Measurements from ENCODE around the gene LCN15. TPM values are rescaled to one million over a fixed set of nuclear protein-coding genes. Genes with fewer than 3 reads are reported as not detected.
"Not testable (repeated sequence)": the region's sequence is repeated elsewhere in the genome, so short reads cannot be mapped to it uniquely, and the experiment has no call there.

Gene LCN15, protein sequence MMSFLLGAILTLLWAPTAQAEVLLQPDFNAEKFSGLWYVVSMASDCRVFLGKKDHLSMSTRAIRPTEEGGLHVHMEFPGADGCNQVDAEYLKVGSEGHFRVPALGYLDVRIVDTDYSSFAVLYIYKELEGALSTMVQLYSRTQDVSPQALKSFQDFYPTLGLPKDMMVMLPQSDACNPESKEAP
- 0.46 TPM for total RNA-seq
- long read RNA-seq, partial matches to known transcripts = 0 of 1 reads
- long read RNA-seq, other reads (novel, unspliced or antisense) = 0 of 1 reads

DNA sequence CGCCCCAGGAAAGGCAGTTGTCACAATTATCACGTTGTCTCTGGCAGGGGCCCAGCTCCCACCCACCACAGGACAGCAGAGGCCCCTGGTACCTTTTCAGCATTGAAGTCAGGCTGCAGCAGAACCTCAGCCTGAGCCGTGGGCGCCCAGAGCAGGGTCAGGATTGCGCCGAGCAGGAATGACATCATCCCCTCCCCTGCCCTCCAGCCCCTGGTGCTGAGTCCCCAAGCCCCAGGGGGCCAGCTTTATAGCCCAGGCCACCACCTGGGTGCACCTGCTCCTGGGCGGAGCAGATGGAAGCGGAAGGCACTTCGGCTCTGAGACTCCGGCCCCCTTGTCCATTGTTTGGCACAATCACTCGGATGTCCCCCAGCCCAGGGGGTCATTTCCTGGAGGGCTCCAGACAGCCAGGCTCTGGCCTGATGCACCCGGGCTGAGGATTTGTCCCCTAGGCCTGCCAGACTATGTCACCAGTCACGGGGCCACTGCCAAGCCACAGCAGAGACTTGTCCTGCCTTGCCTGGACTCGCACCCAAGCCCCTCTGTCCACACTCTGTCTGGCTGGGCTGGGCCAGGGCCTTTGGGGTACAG lies at the start of gene LCN15:
LCN15 (minus strand) TSS at position 218 of the 591 bp plus-strand sequence; CDS start at position 188, 30 bp downstream.
- ATAC-seq = no peak
- no peak for DNase-seq (ENCODE audit: missing footprints)
- intact Hi-C loops (cut with DNase I) = no loop called here

DNA sequence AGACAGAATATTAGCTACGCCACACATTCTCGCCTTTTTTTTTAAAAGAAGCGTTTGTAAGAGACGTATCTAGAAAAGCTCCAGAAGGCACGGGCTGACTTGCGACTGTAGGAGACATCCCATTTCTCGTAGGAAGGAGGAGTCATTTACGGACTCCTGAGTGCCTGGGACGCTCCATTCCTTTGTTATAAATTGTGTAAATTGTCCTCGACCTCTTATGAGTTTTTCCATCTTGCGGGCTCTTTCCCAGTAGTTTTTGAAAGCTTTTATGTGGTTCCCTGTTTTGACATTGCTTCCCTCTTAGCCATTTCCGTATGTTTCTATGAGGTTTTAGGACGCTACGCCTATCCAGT lies 44.5 kb upstream of the LCN15 start:
- intact Hi-C loops (cut with DNase I) = loop anchor here (5.0 kb wide), 1 partner anchor 134 kb away; the partner anchor contains the start of gene FBXW5
- no peak for DNase-seq (ENCODE audit: missing footprints)
- ATAC-seq = no peak

DNA sequence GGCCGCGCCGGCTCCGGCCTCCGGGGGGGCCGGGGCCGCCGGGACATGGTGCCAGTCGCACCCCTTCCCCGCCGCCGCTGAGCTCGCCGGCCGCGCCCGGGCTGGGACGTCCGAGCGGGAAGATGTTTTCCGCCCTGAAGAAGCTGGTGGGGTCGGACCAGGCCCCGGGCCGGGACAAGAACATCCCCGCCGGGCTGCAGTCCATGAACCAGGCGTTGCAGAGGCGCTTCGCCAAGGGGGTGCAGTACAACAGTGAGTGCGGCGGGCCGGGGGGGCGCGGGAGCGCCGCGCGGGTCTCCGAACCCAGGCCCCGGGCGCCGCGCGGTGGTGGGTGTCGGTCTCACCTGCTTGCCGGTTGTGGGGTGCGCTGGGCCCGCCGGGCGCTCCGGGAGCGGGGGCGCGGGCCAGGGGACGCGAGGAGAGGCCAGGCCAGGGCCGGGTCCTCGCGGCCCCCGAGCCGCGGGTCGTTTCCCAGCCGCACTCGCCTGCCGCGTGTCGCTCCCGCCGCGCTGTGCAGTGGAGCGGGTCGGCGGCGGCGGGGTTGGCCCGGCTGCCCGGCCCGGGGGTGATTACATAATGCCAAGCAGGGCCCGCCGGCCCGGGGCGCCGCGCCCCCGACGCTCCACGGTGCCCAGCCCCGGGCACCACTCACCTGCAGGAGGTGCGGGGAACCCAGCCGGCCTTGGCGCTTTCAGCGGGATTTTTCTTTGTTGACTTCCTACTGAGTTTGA lies 43.9 kb upstream of the LCN15 start:
- DNase-seq (ENCODE audit: missing footprints) = no peak
- peak; percentile 10 for ATAC-seq
- intact Hi-C loops (cut with DNase I) = loop anchor here (5.0 kb wide), 1 partner anchor 134 kb away; the partner anchor contains the start of gene FBXW5

DNA sequence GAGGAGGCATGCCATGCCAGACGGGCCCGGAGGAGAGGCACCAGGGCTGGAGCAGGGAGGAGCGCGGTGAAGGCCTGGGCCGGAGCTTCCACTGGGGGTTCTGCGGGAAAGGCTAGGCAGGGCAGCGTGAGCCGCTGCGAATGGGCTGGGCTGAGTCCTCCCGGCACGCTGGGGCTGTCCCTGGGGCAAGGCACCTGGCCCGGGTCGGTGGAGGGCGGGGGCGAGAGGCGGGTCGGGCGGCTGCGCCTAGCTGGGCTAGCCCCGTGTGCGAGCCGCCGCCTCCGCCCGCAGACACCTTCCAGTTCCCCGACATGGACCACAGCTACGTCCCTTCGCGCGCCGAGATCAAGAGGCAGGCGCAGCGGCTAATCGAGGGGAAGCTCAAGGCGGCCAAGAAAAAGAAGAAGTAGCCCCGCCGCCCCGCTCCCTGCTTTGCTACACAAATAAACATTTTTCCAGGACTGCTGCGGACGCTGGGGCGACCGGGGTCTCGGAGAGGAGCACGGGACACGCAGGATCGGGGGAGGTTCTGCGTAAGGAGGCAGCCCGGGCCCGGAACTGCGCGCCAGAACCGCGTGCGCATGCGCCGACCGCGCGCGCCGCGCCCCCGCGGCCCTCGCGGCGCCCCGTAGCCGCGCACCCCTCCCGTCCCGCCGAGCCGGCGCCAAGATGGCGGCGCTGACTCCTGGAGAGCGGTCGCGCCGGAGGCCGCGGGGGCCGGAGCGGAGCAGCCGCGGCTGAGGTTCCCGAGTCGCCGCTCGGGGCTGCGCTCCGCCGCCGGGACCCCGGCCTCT lies 43.2 kb upstream of the LCN15 start, which contains the start of gene RABL6:
RABL6 (plus strand) TSS at position 668 of the 794 bp plus-strand sequence. CDS start 249 bp downstream, outside the sequence.
- ATAC-seq = peak; percentile 92
- intact Hi-C loops (cut with DNase I) = loop anchor here (1.0 to 5.0 kb wide), 2 partner anchors 16 to 135 kb away; partner anchors contain the start of genes FBXW5 and TMEM141
- peak; percentile 90 for DNase-seq (ENCODE audit: missing footprints)

DNA sequence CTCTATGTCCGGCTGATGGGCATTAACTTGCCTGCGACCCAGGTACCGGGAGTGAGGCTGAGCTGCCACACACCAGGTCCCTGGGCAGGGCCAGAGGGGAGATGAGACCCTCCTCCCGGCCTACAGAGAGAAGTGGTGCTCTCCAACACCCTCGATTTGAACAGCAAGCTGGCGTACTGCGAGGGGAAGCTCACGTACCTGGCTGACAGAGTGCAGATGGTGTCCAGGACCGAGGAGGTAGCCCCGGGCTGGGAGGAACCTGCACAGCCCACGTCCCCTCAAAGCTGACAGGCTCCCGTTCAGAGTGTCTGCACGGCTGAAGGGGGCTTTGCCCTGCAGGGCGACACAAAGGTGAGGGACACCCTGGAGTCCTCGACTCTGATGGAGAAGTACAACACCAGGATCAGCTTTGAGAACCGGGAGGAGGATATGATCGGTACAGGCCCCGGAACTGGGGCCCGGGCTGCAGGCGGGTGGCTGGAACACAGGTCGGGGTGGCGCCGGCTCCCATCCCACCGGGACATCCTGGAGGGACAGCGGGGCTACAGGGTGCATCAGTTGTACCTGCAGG lies 42.4 kb upstream of the LCN15 start:
- DNase-seq (ENCODE audit: missing footprints) = no peak
- no peak for ATAC-seq
- intact Hi-C loops (cut with DNase I) = loop anchor here (1.0 to 5.0 kb wide), 2 partner anchors 15 to 136 kb away; partner anchors contain the start of genes FBXW5 and TMEM141

DNA sequence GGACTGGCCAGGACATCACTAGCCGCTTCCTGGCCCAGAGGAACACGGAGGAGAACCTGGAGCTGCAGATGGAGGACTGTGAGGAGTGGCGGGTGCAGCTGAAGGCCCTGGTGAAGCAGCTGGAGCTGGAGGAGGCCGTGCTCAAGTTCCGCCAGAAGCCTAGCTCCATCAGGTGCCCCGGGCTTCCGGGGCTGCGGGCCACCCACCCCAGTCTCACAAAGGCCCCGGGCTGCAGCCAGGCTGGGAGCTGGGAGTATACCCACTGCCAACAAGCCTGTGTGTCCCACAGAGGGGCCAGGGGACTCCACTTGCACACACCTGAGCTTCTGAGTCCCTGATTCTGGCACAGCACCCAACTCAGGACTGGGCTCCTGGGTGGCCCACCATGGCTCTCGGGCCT lies 41.7 kb upstream of the LCN15 start:
- ATAC-seq (no peak), DNase-seq (ENCODE audit: missing footprints) (no peak)
- intact Hi-C loops (cut with DNase I) = loop anchor here (5.0 kb wide), 1 partner anchor 136 kb away; the partner anchor contains the start of gene FBXW5

DNA sequence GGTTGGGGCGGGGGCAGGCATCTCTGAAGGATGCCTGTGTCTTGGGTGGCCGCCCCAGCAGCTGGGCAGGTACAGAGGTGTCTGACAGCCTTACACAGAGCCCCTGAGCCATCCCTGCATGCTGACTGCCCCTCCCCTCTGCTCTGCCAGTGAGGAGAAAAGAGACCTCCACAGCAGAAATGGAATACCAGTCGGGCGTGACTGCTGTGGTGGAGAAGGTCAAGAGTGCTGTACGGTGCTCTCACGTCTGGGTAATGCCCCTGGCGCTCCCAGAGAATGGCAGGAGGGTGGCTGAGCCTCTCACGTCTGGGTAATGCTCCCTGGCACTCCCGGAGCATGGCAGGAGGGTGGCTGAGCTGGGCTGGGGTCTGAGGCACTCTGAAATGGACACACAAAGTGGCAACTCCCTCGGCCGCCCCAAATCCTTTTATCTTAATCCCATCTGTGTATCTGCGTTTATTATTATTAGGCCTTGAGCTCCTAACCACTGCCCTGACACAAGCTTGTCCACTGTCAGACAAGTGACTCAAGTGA lies 41.0 kb upstream of the LCN15 start:
- DNase-seq (ENCODE audit: missing footprints) (no peak), ATAC-seq (no peak)
- intact Hi-C loops (cut with DNase I) = loop anchor here (5.0 kb wide), 1 partner anchor 137 kb away; the partner anchor contains the start of gene FBXW5

DNA sequence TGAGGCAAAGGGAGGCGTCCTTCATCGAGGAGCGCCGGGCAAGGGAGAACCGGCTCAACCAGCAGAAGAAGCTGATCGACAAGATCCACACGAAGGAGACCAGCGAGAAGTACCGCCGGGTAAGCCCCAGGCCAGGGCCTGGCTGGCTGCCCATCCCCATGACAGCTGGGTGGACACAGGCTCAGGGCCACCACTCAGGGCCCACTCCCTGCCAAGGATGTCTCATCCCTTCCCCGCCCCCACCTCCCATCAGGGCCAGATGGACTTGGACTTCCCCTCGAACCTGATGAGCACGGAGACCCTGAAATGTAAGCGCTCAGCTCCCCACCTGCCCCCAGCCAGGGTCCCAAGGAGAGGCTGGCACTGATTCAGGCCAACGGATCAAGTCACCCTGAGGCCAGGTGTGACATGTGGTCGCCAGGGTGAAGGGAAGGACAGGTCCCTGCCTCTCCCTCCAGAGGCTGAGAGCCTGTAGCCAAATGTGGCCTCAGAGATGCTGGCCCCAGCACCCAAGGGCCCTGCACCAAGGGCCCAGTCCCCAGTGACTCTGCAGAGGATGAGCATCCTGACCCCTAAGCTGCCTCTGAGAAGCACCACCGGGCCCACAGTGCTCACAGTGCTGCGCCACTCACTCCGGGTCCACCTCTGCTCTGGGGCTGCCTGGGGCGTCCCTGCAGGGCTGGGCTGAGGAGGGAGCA lies 40.3 kb upstream of the LCN15 start:
- ATAC-seq = no peak
- DNase-seq (ENCODE audit: missing footprints) = no peak
- intact Hi-C loops (cut with DNase I) = loop anchor here (5.0 kb wide), 1 partner anchor 138 kb away; the partner anchor contains the start of gene FBXW5

DNA sequence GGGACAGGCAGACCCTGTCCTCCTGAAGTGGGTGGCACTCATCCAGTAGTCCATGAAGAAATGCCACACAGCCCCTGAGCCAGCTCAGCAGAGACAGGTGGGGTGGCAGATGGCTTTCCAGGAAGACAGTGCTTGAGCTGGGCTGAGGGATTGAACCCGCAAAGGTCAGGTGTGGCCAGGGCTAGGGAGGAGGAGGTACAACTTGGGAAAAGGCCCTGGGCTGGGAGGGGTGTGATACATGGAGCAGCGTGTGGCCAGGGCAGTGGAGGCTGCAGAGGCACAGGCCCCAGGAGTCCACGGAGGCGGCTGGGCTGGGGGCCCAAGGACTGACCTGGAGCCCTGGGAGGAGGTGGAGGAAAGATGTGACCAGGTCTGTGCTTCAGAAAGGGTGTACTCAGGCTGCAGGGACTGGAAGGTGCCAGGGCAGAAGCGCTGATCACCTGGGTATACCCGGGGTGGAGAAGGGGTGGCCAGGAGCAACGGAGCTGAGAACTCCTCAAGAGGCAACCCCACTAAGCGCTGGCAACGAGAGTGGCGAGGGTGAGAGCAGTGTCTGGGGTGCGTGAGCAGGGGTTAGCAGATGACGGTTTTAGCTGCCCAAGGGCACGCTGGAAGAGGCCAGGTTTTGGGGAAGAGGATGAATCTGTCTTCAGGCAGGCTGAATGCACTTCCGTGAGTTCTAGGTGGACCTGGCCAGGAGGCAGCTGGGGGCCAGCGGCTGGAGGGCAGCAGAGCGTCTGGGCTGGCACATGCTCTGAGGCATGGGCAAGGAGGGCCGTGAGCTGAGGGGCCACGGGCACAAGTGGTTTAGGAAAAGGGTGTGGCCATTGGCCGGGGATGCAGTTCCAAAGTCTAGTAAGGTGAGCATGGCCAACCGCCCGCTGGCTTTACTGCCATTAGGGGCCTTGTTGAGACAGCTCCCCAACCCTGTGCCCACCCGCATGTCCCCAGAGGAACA lies 39.5 kb upstream of the LCN15 start:
- intact Hi-C loops (cut with DNase I) = no loop called here
- ATAC-seq (no peak), DNase-seq (ENCODE audit: missing footprints) (no peak)

DNA sequence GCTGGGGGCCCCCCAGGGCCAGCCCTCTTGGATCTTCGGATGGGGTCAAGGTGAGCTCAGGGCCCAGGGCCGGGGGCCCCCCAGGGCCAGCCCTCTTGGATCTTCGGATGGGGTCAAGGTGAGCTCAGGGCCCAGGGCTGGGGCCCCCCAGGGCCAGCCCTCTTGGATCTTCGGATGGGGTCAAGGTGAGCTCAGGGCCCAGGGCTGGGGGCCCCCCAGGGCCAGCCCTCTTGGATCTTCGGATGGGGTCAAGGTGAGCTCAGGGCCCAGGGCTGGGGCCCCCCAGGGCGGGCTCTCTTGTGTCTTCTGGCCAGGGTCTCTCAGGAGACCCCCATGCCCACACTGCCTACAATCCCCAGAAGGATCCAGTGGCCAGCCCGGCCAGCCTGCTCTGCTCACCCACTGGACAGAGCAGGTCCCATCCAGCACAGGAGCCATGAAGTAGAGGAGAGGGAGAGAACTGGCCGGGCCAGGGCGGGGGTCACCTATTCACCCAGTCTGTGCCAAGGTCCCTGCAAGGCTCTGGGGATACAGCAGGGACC lies 38.8 kb upstream of the LCN15 start:
- intact Hi-C loops (cut with DNase I); DNase-seq (ENCODE audit: missing footprints); ATAC-seq: not testable (repeated sequence)

DNA sequence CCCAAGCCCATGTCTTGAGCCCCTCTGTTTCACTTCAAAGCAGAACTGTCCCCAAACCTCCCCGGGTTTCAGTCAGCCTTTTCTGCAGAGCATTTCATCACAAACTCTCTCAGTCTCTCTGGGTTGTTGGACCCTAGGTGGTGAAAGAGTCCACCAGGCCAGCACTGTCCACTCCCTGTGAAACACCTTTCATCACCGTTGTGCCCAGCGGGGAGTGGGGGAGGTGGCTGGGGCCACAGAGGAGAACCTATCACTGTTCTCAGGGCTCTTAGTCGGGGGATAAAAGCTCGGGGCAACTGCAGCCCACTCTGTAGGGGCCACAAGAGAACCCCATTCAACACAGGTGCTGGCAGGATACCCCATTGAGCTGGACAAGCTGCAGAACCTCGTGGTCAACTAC lies 38.0 kb upstream of the LCN15 start:
- no peak for DNase-seq (ENCODE audit: missing footprints)

DNA sequence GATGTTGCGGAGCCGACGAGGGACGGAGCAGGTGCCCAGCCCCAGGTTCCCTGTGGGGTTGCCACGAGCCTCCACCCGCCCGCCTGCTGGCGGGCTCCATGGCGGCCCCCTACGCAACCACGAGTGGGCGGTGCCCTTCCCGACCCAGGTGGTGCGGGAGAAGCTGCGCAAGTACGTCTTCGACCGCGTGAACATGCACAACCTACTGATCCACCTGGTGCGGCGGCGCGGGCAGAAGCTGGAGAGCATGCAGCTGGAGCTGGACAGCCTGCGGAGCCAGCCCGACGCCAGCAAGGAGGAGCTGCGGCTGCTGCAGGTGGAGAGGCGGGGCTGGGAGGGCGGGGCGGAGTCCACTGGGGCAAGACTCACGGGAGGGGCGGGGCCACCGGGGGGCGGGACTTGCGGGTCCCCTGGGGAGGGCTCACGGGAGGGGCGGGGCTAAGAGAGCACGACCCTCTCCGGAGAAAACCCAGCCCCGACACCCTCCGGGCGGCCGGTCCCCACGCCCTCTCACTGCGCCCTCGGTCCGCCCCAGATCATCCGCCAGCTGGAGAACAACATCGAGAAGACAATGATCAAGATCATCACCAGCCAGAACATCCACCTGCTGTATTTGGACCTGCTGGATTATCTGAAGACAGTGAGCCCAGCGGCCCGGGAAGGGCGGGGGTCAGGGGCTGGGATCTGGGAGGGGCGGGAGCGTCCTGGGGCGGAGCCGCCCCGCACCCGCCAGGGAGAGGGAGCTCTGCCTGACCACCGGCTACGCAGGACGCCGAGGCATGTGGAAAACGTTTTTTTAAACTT lies 35.7 kb upstream of the LCN15 start:
- ATAC-seq (peak; percentile 81), DNase-seq (ENCODE audit: missing footprints) (peak; percentile 90)
- intact Hi-C loops (cut with DNase I) = no loop called here

More for the DNA sequence above, 38.0 kb upstream of the LCN15 start:
- no peak for ATAC-seq
- intact Hi-C loops (cut with DNase I) = no loop called here

DNA sequence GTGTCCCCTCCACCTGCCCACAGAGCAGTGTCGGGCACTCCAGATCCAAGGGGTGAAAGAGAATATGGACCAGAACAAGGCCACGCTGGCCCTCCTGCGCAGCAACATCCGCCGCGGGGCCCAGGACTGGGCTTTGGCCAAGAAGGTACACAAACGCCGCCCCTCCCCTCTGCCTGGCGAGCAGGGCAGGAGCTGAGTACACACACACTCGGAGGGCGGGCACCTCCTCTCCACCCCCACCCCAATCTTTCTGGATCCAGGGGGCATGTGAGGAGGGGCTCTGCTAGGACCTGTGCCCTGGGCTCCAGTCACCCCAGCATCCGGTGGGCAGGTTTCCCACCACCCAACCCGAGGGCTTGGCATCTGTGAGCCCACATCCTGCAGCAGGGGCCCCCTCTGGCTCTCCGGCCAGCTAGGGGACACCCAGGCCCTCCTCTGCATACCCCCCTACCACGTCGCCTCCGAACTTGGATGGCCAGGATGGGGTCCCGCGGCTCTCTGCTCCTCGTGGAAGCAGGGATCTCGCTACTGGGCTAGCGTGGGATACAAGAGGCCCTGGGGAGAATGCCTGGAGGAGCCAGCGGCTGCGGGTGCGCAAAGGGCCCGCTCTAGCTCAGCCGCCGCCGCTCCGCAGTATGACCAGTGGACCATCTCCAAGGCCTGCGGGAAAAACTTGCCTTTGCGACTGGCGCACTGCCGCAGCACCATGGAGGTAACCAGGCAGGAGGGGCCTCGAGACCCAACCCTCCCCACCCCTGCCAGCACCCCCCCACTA lies 34.9 kb upstream of the LCN15 start:
- DNase-seq (ENCODE audit: missing footprints) (no peak), ATAC-seq (no peak)
- intact Hi-C loops (cut with DNase I) = no loop called here

DNA sequence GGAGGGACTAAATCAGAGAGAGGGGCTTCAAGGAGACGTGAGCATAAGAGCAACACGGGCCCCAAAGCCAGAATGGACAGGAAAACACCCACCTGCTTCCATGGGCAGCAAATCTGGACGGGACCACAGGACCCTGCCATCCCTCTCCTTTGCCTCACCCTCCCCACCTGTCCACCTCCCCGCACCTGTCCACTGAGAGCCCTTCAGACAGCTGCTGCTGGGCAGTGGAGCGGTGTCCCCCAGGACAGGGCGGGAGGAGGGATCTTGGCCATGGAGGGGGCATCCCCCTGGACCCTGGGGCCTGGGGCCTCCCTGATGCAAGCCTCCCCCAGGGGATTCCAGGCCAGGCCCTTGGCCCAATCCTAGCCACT lies 34.4 kb upstream of the LCN15 start:
- ATAC-seq (no peak), DNase-seq (ENCODE audit: missing footprints) (no peak)
- intact Hi-C loops (cut with DNase I) = no loop called here

Measured in Right ventricle myocardium inferior (tissue), 1 donor.